ENCODE measurements around the gene PXT1. TPM values are rescaled to one million over a fixed set of nuclear protein-coding genes. Genes with fewer than 3 reads are reported as not detected.

PXT1 gene
- total and polyA plus RNA-seq, 9 of the 15 experiments (the other 6 are each of a cell fraction or from before 2014, with no cell fraction given), result 0.09 to 0.11 (median 0.10) TPM; not detected in 5

GRCh38 chr6:36350681-36351571, 91.7 kb downstream of the PXT1 start (continued):
- TF ChIP-seq ZNF407 (IDR thresholded peaks at IDR 0.05; ENCODE audit: low read depth) (no peak), ZNF449 (CRISPR knock-in tag; IDR thresholded peaks at IDR 0.05) (no peak), MTA2 (IDR thresholded peaks at IDR 0.05; ENCODE audit: low read depth) (peak; percentile 93), HOXB6 (CRISPR knock-in tag; IDR thresholded peaks at IDR 0.05; ENCODE audit: borderline replicate concordance) (no peak), TRIM25 (IDR thresholded peaks at IDR 0.05; ENCODE audit: borderline replicate concordance) (no peak), POLR3A (IDR thresholded peaks at IDR 0.05; ENCODE audit: borderline replicate concordance, extremely low read depth, insufficient read depth, insufficient read length) (no peak), ZNF57 (CRISPR knock-in tag; IDR thresholded peaks at IDR 0.05) (no peak), CCNT2 (IDR thresholded peaks at IDR 0.05; ENCODE audit: borderline replicate concordance, extremely low read depth, insufficient read length, low read depth, low read length) (peak; percentile 85), CBFA2T2 (conservative IDR thresholded peaks at IDR 0.05) (peak; percentile 94), POLR2H (tag; IDR thresholded peaks at IDR 0.05; ENCODE audit: low read depth) (no peak), BDP1 (IDR thresholded peaks at IDR 0.05; ENCODE audit: insufficient read depth, insufficient read length) (no peak), FOXK1 (CRISPR knock-in tag; IDR thresholded peaks at IDR 0.05; ENCODE audit: borderline replicate concordance) (no peak)
